Renal cortical epithelial cell (primary cell): ENCODE measurements around the gene TPGS1. TPM values are rescaled to one million over a fixed set of nuclear protein-coding genes. Genes with fewer than 3 reads are reported as not detected.
"Not testable (repeated sequence)": the region's sequence is repeated elsewhere in the genome, so short reads cannot be mapped to it uniquely, and the experiment has no call there.

Experiments
- DNase-seq: peaks from one replicate; pipeline ENCODE4 v3.0.0-alpha.2; 2011; ENCODE audit warnings: low read depth
- total RNA-seq: library from RNA; depleted of rRNA; stranded (reverse); fragments of >200 nt; gene quantifications from 2 replicates; pipeline ENCODE4 v1.2.3, GENCODE V29; 2014

TPGS1 gene
- total RNA-seq, 1 donor from 2014 or later = 30.3 TPM

GRCh38 chr19:475360-475759 is 31.9 kb upstream of the TPGS1 start:
- no peak for DNase-seq

DNA sequence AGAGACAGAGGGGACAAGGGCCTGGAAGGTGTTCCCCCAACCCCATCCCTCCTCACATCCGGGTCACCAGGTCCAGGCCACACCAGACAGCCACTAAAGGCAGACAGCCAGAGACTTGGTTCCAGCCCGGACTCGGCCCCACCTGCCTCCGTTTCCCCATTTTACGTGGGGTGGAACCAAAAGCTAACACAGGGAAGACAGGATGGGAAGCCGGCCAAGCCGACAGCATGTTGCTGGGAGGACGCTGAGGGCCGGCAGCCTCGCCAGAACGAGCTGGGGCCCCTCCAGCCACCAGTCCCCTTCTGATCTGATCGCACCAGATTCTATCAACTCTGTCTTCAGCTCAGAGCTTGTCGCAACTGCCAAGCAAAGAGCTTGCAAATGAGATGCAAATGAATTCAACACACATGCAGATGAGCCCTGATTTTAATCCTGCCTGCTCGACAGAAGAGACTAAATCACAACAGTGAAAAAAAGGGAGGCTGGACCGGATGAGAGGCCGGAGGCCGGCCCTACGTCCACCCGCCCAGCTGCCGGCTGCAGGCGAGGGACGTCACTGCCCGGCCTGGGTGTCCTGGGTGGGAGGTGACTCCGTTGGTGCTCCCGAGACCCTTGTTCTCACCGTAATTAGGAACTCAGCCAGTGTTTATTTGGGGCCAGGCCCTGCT is 28.9 kb upstream of the TPGS1 start:
- no peak for DNase-seq

DNA sequence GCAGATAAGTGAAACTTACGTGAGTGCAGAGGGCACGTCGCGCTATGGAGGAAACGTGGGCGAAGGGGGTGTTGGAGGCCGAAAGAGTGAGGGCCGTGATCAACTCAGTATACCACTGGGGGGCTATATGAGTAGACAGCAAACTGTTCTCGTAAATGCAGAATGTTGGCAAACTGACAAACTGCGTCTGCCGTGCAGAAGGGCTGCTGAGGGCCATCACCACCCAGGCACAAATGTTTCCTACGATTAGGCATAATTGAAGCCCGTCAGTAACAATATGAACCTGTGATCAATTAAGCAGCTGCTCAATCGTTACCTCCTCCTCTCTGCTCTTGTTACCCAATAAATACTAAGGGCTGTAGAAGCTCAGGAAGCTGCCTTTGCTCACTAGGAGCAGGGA is 28.3 kb upstream of the TPGS1 start:
- no peak for DNase-seq

DNA sequence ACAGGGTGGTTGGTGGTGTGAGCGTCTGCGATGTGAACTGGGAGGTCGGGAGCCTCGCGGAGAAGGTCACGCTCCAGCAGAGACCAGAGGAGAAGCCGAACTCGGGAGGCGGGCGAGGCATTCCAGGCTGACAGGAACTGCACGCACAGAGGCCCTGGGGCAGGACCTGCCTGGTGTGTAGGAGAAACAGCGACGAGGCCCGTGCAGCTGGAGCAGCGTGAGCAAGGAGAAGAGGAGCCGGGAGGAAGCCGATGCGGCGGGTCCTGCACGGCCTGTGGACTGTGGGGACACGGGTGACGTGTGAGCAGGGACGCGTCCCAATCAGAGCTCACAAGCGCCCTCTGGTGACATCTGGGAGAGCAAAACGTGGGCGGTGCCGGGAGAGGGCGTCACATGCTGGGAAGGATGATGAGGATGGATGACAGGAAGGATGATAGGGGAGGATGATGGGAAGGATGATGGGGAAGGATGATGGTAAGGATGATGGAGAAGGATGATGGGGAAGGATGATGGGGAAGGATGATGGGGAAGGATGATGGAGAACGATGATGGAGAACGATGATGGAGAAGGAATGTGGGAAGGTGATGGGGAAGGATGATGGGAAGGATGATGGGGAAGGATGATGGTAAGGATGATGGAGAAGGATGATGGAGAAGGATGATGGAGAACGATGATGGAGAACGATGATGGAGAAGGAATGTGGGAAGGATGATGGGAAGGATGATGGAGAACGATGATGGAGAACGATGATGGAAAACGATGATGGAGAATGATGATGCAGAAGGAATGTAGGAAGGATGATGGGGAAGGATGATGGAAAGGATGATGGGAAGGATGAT is 27.1 kb upstream of the TPGS1 start:
- peak; percentile 49 for DNase-seq

GRCh38 chr19:481100-481499 is 26.2 kb upstream of the TPGS1 start:
- DNase-seq = not testable (repeated sequence)

DNA sequence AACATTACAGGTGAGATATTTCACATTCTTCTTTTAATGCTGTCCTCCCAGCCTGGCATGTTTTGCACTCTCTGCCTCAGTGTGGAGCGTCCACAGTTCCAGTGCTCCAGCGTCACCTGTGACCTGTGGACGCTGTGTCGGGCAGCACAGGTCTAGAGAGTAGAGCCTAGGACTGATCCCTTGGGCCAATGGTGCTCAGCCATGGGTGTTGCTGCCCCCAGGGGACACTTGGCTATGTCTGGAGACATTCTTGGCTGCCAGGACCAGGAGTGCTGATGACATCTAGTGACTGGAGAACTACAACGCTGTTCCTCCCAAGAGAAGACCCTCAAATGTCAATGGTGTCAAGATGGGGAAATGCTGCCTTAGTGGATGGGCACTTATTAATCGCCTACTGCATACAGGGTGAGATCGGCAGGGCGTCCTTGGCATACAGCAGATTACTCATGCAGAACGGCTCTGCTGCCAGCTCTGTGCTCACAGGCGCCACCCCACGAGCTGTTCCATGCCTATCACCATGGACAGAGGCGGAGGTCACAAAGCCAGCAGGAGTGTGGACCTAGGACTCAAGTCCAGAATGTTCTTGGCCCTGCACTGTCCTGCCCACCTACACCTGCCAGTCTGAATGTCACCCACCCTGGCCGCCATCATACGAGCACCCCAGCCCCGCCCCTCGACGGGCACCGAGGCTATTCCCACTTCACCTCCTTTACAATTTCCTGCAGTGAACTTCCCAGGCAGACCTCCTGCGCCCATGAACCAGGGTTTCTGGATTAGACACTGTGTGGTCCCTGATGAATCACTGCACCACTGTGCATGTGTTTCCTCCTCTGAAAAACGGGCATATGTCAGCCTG is 24.9 kb upstream of the TPGS1 start:
- no peak for DNase-seq

DNA sequence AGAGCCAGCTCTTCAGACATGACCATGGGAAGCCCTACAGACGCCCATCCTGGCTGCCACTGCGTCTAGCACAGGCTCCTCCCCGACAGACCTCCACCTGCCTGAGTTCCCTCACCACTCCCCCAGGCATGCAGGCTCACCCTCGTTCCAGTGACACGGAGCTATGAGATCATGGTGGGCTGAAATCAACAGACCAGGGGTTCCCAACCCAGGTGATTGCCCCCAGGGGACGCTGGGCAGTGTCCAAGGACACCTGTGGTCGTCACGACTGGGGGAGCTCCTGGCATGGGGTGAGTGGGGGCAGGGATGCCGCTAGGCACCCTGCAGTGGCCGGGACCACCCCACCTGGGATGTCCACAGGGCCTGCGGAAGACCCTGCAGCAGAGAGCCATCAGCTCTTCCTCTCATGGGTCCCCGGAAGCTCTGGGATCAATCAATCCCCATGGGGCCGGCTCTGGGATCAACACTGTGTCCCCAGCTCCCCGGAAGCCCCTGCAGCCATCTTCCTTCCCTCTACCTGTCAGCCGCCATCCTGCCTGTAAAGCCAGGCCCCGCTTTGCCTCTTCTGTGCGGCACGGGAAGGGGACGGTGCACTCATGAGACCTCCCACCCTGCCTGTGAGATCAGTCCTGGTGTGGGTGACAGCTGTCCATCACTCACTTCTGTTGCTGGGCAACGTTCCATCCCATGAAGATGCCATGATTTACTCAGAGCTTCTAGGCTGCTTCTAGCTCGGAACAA is 23.8 kb upstream of the TPGS1 start:
- DNase-seq = no peak

DNA sequence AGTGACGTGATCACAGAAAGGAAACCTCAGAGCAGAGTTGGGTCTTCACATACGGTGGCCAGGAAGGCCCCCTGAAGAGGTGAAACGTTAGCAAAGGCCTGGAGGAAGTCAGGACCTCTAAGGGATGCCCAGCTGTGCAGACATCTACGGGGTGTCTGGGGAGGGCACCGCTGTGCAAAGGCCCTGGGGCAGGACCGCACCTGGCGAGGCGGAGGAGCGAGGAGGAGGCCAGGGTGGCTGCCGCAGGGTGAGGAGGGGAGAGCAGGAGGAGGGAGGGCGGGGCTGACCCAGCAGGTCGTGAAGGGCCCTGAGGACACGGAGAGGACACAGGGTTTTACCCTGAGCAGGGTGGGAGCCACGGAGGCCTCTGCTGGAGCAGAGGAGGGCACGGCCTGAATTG is 22.8 kb upstream of the TPGS1 start:
- DNase-seq = no peak

- no peak for DNase-seq
Observed at GRCh38 chr19:485077-485476, 22.2 kb upstream of the TPGS1 start.

DNA sequence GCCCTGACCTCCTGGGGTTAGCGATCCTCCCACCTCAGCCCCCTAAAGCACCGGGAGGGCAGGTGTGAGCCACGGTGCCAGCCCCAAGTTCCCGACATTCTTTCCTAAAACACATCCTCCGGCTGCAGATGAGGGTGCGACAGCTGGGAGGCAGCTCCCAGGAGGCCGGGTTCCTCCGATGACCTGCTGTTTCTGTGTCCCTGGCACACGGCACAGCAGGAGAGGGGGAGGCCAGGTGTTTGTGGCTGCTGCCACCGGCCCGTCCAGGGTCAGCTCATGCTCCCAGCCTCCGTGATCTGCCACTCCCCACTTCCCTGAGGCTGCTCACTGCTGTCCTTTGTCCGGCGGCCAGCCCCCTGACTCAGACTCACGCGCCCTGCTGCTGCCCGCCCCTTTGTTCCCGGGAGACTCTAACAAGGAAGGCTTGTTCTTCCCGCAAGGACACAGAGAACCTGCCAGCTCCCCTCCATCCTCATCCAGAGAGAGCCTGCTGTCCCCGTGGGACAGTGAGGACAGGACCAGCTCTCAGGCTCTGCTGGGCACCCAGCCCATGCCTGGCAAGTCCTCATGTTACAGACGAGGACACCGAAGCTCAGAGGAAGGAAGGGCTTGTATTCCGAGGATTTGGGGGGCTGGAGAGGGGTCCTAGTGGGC is 21.6 kb upstream of the TPGS1 start:
- DNase-seq = peak; percentile 41

DNA sequence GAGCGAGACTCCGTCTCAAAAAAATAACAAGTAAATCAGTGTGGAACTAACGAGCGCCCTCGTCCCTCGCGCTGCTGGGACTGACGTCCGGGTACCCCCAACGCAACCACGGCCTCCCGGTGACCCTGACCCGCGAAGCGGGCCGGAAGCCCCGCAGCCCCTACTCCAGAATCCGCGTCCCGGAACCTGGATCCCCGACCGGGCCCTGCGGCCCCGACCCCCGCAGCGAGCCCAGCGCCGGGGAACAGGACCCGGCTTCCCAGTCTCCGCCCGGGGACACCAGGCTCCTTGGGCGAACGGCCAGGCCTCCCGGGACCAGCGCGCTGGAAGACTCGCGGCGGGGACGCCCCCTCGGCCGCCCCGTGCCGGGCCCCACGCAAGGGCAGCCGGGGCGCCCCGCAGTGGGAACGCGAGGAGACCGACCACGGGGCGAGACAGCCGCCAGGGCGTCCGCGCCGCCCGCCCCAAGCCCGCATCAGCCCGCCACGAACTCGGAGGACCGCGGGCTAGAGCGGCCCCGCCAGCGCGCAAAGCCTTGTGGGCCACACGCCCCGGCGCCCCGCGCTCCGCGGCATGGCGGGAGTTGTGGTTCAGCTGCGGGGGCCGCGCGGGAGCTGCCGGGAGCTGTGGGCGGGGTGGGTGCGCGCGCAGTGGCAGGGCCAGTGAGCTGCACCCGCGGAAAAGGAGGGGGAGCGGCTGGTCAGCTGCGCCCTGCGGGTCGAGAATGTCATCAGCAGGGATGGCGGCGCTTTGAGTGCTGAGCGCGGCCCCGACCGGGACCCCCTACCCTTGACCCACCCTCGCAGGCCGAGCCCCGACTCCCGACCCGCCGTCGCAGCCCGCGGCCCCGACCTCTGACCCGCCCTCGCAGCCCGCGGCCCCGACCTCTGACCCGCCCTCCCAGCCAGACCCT is 18.5 kb upstream of the TPGS1 start:
- peak; percentile 78 for DNase-seq

DNA sequence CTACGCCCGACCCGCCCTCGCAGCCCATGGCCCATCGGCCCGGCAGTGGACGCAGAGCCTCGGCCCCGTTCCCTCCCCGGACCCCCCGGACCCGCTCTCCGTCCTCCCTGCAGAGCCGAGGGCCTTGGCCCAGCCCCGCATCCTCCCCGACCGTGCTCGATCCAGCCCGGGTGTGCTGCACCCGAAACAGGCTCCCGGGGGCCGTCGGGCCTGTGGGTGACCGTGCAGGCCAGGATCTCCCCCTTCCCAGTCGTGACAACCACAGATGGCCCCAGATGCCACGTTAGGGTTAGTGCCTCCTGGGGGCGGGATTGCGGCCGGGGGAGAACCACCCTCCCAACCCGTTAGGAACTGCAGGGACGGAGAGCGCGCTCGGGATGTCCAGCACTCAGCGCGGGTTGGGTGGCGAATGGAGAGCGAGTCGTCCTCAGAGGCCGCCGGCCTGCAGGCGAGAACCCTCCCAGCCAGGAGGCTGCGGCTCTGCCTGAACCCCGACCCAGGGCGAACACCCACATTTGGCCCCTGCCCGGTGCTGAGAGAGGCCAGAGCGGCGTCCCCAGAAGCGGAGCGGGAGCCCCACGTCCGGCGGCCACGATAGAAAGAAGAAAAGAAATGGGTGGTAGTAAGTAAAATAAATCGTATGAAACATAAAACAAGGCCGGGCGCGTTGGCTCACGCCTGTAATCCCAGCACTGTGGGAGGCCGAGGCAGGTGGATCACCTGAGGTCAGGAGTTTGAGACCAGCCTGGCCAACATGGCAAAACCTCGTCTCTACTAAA is 17.7 kb upstream of the TPGS1 start:
- no peak for DNase-seq

DNA sequence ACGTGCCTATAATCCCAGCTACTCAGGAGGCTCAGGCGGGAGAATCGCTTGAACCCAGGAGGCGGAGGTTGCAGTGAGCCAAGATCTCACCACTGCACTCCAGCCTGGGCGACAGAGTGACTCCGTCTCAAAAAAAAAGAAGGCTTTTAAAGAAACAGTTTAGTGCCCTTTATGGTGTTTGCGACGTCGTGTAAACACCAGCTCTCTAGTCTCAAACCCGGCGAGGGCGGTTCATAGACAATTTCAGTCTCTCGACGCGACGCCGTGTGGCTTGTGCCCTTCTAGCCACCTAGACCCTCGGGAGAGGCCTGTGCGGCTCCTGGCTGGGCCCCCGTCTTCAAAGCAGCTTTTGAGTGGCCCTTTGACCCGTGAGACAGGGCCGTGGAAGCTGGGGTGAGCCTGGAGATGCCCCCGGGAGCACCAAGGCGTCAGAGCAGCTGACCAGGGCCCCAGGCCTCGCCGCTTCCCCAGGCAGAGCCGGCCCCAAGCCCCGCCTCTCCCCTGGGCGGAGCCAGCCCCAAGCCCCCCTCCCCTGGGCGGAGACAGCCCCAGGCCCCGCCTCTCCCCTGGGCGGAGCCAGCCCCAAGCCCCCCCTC is 16.1 kb upstream of the TPGS1 start:
- no peak for DNase-seq

DNA sequence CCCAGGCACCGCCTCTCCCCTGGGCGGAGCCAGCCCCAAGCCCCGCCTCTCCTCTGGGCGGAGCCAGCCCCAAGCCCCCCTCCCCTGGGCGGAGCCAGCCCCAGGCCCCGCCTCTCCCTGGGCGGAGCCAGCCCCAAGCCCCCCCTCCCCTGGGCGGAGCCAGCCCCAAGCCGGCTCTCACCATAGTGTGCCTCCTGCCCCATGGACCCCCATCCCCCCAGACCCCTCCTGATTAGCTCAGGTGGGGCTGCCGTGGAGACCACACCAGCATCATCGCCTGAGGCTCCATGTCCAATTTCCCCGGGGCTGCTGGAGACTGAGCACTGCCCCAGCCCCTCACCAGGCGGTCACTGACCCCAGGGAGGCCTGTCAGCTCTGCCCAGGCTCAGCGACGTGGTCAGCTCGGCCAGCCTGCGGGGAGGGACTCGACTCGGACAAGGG is 15.2 kb upstream of the TPGS1 start:
- DNase-seq = no peak

DNA sequence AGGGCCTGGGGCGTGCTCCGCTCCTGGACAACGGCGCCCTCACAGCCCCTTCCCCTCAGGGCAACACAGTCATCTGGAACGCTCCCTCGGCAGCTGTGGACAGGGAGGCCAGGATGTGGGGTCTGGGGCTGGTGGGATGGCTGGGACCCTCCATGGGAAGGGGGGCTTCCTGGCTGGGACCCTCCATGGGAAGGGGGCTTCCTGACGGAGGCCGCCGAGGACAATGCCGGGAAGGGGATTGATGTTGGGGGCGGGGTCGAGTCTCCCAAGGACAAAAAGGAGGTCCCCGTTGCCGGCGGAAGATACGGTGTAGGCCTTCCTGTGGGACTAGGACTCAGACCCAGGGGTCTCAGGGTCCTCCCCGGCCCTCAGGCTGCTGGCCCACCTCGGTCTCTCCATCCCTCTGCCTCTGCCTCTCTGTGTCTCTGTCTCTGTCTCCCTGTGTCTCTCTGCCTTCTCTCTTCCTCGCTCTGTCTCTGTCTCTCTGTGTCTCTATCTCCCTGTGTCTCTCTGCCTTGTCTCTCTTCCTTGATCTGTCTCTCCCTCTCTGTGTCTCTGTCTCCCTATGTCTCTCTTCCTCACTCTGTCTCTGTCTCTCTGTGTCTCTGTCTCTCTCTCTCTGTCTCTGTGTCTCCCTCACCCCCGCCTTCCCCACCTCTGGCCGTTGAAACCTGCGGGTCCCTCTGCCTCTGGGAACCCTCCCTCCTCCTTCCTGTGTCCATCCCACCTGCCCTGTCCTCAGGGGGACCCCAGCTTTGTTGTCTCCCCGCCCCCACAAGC is 13.7 kb upstream of the TPGS1 start:
- DNase-seq = no peak

DNA sequence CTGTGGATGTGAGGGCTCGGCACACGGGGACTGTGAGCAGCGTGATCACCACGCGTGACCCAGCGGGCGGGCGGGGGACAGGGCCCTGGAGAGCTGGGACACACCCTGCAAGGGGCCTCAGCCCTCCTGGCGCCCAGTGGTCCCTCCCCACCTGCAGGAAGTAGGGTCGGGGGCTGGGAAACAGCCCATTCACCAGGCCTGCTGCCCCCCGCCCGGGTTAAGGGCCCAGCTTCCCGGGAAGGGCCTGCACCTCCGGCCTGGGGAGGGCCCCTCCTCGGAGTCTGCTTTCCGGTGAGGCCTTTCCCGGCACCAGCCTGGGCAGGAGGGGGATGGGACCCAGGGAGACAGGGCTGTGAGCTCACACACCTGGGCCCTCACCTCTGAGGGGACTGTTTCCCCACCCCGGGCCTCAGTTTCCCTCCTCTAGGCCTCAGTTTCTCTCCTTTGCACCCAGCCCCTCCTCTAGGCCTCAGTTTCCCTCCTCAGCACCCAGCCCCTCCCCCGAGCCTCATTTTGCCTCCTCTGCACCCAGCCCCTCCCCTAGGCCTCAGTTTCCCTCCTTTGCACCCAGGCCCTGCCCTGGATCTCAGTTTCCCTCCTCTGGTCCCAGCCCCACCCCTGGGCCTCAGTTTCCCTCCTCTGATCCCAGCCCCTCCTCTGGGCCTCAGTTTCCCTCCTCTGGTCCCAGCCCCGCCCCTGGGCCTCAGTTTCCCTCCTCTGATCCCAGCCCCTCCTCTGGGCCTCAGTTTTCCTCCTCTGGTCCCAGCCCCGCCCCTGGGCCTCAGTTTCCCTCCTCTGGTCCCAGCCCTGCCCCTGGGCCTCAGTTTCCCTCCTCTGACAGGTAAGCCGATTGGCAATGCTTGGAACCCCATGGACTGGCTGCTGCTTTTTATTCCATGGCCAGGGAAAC is 12.9 kb upstream of the TPGS1 start:
- DNase-seq = no peak

- no peak for DNase-seq
Observed at GRCh38 chr19:495081-495401, 12.3 kb upstream of the TPGS1 start.
